Embryonic facial prominence (tissue), 1 donor: ENCODE results near the gene IKZF1.

Experiments
- DNase-seq: peaks from one replicate; pipeline ENCODE4 v3.0.0-alpha.2; 2016; ENCODE audit errors: extremely low spot score

Gene IKZF1

DNA sequence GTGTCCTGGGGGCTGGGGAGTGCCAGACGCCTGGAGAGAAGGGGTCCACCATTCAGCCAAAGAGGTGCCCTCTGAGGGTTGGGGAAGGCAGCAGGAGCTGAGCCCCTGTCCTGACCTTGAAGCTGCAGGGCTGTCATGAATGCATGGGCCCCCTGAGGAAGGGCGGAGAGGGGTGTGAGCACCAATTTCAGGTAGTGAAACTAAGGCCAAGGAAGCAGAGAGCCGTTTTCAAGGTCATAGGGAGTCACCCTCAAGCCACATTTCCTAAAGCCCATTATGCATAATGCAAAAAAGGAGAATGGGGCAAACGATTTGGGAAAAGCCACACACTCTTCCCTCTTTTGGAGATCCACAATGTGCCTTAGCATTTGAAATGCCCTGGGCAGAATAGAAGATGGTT, 108.5 kb downstream of the IKZF1 start:
- no peak for DNase-seq

DNA sequence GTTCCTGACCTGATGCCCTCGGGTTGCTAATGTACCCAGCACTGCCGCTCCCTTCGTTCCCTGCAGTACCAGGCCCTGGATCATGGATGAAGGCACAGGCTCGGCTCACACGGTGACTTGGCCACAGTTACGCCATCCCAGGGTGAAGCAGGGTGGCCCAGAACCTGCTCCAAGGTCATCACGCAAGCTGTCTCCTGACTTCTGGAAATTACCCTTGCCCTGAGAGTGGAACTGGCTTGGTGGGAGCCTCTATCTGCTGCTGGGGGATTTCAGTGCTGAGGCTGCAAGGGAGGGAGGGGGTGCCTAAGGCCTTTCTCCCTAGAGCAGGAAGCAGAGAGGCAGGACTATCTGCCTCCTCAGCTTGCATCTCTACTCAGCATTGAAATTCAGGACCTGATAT, 109.0 kb downstream of the IKZF1 start:
- DNase-seq, result no peak

DNA sequence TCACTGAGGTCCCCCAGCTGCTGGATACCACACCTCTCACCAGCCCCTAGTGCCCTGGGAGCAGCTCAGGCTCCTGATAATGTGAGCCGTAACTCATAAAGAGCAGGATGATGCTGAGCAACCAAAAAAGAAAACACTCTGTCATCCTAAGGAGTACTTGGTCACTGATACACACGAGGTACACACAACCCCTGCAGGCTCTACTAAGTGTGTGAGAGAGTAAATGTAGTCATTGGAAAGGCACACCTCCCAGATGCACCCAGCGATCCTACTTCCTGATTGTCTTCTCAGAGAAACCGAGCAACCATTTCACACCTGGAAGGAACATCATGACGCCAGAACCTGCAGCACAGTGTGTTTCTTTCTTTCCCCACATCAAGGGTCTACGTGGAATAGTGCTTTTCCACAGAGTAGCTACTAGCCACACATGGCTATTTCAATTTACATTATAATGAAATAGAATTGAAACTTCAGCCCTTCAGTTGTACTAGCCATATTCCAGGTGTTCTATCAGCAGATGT, 111.4 kb downstream of the IKZF1 start:
- DNase-seq, result no peak

DNA sequence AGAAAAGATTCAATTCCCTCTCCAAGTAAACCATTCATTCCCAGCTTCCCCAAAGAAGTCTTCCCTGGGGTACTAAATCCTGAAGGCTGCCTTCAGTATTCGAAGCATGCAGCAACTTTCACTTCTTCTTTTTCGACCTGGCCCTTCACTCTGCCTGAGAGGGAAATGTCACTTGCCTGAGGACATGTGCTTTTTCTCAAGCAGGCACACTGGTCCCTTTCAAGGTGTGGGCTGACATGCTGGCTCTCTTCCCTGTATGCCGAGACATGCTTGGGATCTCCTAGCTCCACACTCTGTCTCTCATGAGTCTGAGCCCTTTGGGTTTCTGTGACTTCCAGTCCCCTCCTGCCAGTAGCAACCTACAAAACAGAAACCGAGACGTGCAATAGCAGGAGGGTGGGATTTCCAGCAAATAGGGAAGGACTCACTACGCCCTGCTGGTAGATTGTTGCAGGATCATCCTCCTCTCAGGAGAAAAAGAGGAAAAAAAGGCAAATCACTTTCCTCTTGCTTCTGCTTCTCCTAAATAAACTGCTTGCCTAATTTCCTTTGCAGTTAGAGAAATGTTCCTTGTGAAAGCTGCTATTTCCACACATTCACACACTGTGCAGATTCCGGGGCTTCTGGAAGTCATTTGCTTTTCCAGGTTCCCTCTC, 112.1 kb downstream of the IKZF1 start:
- DNase-seq, result no peak

DNA sequence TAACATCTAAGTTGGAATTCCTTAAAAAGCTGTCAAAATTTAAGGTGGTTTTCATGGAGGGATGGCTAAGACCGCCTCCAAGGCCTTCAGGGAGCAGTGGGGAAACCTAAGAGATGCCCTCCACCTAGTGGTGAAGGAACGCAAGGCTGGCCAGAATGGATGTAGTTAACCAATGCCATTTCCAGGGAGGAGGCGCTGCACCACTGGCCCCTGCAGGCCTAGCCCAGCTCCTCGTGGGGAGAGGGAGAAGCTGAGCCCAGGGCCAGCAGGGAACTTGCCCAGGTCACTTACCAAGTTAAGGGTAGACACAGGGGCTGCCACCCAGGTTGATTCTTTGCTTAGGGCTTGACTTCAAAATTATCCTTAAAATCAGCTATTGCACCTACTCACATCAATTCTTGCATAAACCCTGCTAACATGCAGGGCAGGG, 113.6 kb downstream of the IKZF1 start:
- DNase-seq, result peak; percentile 30

DNA sequence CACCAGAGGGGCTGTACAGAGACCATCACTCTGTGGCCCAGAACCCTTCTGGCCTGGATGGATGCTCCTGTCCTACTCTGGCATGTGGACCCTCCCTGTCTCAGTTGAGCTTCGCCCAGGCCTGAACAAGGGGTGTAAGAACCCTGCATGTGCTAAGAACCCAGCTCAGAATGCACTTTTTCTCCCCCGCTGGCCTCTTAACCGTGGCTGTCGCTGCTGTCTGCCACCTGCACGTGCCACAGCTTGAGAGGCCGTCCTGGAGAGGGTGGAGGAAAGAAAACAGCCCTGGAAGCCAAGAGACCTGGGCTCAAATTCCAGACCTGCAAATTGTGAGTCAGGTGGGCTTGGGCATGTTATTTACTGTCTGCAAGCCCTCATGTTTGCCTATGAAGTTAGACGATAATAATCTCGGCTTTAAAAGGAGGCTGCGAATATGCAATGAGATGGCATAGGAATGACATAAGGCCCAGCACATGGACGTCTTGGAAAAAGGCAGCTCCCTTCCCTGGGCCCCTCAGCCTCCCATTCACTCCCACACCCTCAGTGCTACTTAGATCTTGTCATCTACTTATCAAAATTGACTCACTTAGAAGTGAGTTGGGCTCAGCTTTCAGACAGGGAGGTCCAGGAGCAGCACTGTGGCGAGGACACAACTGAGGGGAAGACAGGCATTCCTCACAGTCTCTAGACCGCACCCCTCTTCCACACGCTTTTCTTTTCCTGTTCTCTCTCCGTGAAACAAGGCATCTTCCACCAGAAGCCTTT, 114.2 kb downstream of the IKZF1 start:
- no peak for DNase-seq

- no peak for DNase-seq
Measured at GRCh38 chr7:50421043-50421442, 116.5 kb downstream of the IKZF1 start.

- no peak for DNase-seq
Measured at GRCh38 chr7:50422858-50423257, 118.3 kb downstream of the IKZF1 start.

DNA sequence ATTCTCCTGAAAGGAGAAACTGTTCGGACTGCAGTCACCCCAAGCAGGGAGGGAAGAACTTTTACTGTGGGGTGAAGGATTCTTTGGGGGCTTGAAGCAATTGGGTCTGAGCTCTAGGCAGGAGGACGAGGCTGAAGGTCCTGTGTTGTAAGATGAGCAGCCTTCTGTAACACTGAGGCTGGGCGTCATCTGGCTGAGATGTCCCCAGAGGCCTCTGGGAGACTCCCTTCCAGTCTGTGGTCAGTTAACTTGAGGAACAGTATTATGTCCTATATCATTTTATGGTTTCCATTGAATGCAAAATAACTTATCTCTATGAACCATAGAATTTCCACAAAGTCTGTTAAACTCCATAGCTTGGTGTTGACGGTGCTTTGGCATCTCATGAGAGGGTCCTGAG, 119.3 kb downstream of the IKZF1 start:
- DNase-seq, result no peak

DNA sequence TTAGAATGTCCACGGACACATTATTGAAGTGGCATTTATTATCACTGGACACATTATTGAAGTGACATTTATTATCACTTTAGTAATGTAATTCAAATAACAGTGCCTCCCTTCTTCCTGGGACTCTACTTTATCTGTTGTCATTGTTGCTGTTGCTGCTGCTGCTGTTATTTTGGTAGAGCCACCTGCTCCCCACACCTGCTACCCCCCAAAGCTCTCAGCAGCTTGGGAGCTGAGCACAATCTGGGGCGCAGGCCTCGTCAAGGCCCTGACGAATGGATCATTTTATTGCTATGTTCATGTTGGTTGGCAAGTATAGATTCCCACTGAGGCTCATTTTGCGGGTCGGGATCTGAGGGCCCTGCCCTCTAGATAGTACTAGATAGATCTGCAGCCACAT, 120.8 kb downstream of the IKZF1 start:
- no peak for DNase-seq

DNA sequence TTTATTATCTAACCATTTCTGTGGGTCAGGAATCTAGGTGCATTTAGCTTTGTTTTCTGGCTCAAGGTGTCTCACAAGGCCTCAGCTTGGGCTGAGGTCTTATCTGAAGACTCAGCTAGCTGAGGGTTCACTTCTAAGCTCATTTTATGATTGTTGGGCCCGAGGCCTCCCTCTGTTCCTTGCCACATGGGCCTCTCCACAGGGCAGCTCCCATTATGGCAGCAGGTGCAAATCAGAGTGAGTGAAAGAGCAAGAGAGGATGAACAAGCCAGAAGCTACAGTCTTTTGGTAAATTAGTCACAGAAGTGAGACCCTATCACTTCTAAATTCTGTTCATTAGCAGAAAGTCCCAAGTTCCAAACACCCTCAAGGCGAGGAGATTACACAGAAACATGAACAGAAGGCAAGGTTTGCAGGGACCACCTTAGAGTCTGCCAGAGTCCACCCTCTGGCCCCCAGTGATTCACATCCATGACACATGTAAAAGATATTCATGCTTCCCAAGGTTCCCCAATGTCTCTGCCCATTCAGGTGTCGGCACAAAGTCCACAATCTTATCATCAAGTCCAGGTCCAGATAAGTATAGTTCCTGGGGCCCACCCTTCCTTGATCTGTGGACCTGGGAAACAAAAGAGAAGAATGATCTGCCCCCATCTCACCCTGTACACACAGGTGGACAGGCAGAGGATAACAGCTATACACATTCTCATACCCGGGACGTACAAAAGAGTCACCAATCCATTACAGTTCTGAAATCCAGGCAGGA, 121.9 kb downstream of the IKZF1 start:
- DNase-seq, result no peak

- DNase-seq, result no peak
Measured at GRCh38 chr7:50427518-50427917, 123.0 kb downstream of the IKZF1 start.

DNA sequence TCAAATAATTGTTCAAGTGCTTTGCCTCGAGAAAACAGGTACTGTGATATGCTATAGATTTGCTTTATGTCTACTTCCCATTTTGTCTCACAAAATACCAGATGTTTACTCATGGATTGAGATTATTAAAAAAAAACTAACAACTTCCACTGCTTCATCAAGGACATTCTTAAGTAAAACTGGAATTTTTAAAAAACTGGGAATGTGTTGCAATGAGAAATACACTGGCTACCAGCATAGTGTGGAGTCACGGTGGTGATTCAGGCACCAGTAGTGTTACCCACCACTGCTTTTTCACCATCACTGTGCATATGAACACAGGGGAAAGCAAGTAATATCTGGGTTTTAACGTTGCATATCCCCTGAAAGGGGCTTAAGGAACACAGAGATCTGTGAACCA, 124.4 kb downstream of the IKZF1 start:
- DNase-seq, result no peak

DNA sequence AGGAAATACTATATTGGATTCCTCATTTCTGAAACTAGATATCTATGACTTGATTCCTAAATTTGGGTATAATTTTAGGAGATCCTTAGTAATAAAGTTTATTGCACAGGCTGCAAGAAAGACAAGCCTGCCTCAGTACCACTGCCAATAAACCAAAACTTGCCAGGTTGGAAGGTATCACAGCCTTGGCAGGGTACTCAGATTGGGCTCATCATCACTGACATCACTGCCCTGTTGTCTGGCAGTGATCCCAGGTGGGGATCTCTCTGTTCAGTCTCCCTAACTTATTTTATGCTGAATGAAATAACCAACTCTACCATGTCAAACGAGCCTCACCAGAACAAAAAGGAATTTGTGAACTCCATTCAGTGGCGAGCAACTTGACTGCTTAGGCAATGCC, 126.8 kb downstream of the IKZF1 start:
- no peak for DNase-seq

DNA sequence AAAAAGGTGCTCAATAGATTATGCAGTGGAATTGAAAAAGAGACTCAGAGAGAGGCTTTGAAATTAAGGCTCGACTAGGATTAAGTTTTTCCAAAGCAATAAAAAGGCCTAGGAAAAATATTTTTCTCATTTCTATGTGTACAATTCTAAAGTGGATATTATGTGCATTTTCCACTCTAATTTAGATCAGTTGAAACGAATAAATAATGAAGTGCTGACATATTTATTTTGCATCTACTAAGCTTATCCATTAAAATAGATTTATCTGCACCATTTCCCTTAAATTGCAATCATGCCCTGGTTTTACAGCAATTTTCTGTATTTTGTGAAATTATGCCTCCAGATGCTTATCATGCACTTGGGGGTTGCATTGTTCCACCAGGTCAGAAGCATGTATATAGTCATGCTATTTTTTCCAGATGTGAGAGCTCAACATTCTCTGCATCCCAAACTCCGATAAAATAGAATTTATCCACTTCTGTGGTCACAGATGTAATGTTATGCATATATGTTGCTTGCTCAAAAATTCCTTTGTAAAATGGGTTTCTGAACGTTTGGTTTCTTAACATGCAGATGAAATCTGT, 127.3 kb downstream of the IKZF1 start:
- no peak for DNase-seq

DNA sequence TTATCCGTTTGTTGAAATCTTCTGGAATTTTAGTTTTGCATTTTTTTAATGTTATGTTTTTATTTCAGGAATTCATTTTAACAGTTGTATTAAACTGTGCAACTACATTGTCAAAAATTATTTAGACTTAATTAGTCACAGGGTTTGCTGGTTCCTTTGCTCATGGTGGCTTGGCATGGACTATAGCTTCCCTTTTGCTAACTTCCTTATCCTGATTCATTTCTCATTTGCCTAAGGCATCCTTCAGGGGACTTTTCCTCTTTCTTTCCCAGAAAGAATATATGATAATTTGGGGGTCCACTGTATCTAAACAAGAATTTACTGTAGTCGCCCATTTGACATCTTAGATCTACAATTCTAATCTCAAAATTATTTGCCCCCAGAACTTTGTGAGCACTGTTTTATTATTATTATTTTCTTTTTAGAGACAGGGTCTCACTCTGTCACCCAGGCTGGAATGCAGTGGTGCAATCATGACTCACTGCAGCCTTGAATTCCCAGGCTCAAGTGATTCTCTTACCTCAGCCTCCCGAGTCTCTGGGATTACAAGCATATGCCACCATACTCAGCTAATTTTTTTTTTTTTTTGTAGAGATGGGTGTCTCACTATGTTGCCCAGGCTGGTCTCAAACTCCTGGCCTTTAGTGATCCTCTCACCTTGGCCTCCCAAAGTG, 131.8 kb downstream of the IKZF1 start:
- no peak for DNase-seq

GRCh38 chr7:50446542-50446960, 142.0 kb downstream of the IKZF1 start:
- DNase-seq, result no peak

- DNase-seq, result no peak
Measured at GRCh38 chr7:50448823-50449222, 144.3 kb downstream of the IKZF1 start.

- no peak for DNase-seq
Measured at GRCh38 chr7:50449501-50449880, 145.0 kb downstream of the IKZF1 start.

- DNase-seq, result no peak
Measured at GRCh38 chr7:50449881-50450589, 145.5 kb downstream of the IKZF1 start, which contains the start of gene FIGNL1. Gene FIGNL1, minus strand, starts transcription at chr7:50450350. Its CDS starts 3,063 bp downstream, at chr7:50447287.

- DNase-seq, result no peak
Measured at GRCh38 chr7:50450590-50451032, 146.1 kb downstream of the IKZF1 start.
